IPS DF 4.7 (cell line): ENCODE results near the gene HOXD11.

ENCODE experiments used
- DNase-seq: peaks from one replicate; pipeline ENCODE4 v3.0.0-alpha.2; 2013; ENCODE audit warnings: low spot score; ENCODE audit errors: extremely low read depth

Gene HOXD11

GRCh38 chr2:176106581-176107539 lies at the start of gene HOXD11:
Gene HOXD11, plus strand, starts transcription at chr2:176107280. Its CDS starts 76 bp downstream, at chr2:176107356.
- DNase-seq, result no peak

GRCh38 chr2:176063958-176064357 lies 43.1 kb upstream of the HOXD11 start:
- DNase-seq, result no peak

GRCh38 chr2:176066645-176067588 lies 40.2 kb upstream of the HOXD11 start:
- no peak for DNase-seq

GRCh38 chr2:176067589-176068418 lies 39.3 kb upstream of the HOXD11 start:
- DNase-seq, result no peak

GRCh38 chr2:176068419-176068832 lies 38.7 kb upstream of the HOXD11 start:
- DNase-seq, result no peak

- no peak for DNase-seq
Measured at GRCh38 chr2:176071330-176072291, 35.5 kb upstream of the HOXD11 start.

GRCh38 chr2:176072292-176072669 lies 34.8 kb upstream of the HOXD11 start:
- no peak for DNase-seq

- no peak for DNase-seq
Measured at GRCh38 chr2:176072951-176073904, 33.9 kb upstream of the HOXD11 start.

GRCh38 chr2:176074919-176075425 lies 32.1 kb upstream of the HOXD11 start:
- DNase-seq, result no peak

- no peak for DNase-seq
Measured at GRCh38 chr2:176075481-176075880, 31.6 kb upstream of the HOXD11 start.

- no peak for DNase-seq
Measured at GRCh38 chr2:176076063-176076462, 31.0 kb upstream of the HOXD11 start.

GRCh38 chr2:176076796-176077195 lies 30.3 kb upstream of the HOXD11 start:
- DNase-seq, result no peak

GRCh38 chr2:176078541-176079284 lies 28.4 kb upstream of the HOXD11 start:
- no peak for DNase-seq

- DNase-seq, result no peak
Measured at GRCh38 chr2:176079285-176079830, 27.7 kb upstream of the HOXD11 start.

- DNase-seq, result no peak
Measured at GRCh38 chr2:176079831-176080539, 27.1 kb upstream of the HOXD11 start.

- no peak for DNase-seq
Measured at GRCh38 chr2:176080540-176081375, 26.3 kb upstream of the HOXD11 start.
